Activated CD8-positive, alpha-beta memory T cell treated with anti-CD3 and anti-CD28 coated beads for 48 hours (primary cell): ENCODE measurements around the gene C10orf143.
"Not testable (repeated sequence)": the region's sequence is repeated elsewhere in the genome, so short reads cannot be mapped to it uniquely, and the experiment has no call there.

Experiments
- DNase-seq, 3 experiments: peaks; one replicate each; pipeline ENCODE4 v3.0.0-alpha.2; 2020; ENCODE audit warnings: low read depth in 2 of 3, low spot score in 2 of 3

C10orf143 gene

GRCh38 chr10:130111852-130112180 lies 1.2 kb upstream of the C10orf143 start:
- no peak for DNase-seq

- peak; percentile 67 to 82 (median 73) for DNase-seq
Observed at GRCh38 chr10:130111113-130111851, 652 bp upstream of the C10orf143 start.

- DNase-seq, result peak in 1 of 3 experiments; percentile 27
Observed at GRCh38 chr10:130109796-130110245, 809 bp downstream of the C10orf143 start.

GRCh38 chr10:130108934-130109604 lies 1.6 kb downstream of the C10orf143 start:
- no peak for DNase-seq

DNA sequence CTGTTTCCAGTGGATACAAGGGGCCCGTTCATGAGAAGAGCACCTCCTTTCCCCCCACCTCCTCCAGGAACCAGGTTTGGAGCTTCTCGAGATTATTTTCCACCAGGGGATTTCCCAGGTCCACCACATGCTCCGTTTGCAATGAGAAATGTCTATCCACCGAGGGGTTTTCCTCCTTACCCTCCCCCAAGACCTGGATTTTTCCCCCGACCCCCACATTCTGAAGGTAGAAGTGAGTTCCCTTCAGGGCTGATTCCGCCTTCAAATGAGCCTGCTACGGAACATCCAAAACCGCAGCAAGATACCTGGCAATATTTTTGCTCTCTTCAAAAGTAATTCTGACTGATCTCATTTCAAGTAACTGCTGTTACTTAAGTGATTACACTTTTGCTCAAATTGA lies 2.5 kb downstream of the C10orf143 start:
- DNase-seq, result not testable (repeated sequence)

- DNase-seq, result no peak
Observed at GRCh38 chr10:130105724-130106123, 4.9 kb downstream of the C10orf143 start.

GRCh38 chr10:130099344-130099743 lies 11.3 kb downstream of the C10orf143 start:
- DNase-seq, result no peak

DNA sequence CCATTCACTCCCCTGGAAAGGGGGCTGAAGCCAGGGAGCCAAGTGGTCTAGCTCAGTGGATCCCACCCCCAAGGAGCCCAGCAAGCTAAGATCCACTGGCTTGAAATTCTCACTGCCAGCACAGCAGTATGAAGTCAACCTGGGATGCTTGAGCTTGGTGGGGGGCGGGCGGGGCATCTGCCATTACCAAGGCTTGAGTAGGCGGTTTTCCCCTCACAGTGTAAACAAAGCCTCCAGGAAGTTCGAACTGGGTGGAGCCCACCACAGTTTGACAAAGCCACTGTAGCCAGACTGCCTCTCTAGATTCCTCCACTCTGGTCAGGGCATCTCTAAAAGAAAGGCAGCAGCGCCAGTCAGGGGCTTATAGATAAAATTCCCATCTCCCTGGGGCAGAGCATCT lies 20.1 kb downstream of the C10orf143 start:
- DNase-seq, result not testable (repeated sequence)

- DNase-seq, result no peak
Observed at GRCh38 chr10:130080461-130080814, 30.2 kb downstream of the C10orf143 start.

DNA sequence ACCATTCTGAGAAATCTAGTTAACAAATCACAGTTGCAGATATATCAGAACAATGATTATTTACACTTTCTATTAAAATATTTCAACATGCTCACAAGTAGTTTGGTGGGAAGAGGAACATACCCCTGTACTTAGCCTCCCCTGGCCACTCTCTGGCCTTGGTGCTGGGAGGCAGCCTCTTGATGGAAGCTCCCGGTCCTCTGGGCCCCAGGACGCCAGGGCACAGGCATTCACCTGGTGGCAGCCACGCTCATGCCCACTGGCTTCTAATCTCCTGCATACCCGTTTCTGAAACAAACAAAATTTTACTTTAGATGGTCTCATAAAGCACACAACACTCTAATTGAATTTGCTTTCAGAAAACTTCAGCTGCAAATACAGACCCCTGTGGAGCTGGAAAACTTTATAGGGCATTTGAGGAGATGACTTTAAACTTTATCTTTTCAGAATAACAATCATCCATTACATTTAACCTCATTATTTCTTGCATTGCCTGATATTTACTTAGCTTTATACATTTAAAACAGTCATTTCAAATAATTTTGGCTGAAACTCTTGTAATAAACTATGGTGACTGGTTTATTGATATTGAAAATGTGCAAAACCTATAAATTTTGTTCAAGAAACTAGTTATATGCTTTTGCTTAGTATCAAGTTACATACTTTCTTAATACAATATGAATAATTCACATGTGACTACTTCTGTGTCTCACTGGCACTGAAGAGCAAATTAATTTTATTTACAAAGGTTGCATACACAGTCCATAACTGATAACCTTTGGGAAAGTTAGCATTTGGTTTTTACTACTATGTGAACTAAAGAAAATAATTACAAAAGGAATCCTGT lies 30.8 kb downstream of the C10orf143 start:
- no peak for DNase-seq

DNA sequence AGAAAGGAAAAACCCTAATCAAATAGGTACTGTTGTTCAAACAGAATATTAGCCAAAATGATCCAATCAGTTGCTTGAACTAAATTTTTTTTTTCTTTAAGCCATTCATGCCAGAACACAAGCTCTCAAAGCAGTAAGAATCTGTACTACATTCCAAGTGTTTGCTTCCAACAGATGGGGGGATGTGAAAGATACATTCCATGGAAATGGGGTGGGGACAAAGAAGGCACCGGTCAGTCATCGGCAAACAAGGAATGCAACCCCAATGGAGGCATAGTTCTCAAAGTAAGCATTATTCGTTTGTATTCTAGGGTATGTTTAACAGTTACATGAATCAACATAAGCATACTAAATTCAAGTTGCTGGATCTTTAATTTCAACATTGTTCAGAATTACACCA lies 32.5 kb downstream of the C10orf143 start:
- no peak for DNase-seq

DNA sequence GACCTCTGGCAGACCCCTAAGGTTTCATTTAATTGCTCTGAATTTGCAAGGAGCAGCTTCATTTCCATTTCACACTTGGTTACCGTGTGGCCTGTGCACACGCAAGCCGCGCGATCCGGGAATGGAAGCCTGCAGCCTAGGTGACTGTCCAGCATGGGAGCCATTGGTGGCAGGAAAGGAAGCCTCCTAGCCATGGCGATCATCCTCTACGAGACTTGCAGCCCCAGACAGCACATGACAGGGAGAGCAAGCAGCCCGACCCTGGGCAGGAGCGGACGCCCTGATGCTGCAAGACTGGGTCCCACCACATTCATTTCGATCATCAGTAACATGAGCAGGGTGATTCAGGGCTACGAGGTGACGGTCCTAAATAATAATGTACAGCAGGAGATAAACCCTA lies 33.9 kb downstream of the C10orf143 start:
- DNase-seq, result no peak

DNA sequence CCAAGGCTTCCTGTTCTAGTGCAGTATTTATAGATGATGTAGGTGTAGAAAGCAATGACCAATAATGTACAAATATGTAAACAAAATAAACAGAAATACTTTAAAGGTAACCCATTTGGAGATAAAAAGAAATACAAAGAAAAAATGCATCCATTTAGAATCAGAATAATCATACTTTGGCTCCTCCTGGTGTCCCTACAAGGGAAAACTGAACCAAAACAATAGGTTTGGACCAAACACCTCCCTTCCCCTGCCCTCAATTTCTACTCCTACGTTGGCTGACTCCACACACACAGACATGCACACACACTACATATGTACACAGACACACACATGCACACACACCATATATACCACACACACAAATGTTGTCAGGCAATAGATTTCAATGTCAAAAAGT lies 36.0 kb downstream of the C10orf143 start:
- no peak for DNase-seq

DNA sequence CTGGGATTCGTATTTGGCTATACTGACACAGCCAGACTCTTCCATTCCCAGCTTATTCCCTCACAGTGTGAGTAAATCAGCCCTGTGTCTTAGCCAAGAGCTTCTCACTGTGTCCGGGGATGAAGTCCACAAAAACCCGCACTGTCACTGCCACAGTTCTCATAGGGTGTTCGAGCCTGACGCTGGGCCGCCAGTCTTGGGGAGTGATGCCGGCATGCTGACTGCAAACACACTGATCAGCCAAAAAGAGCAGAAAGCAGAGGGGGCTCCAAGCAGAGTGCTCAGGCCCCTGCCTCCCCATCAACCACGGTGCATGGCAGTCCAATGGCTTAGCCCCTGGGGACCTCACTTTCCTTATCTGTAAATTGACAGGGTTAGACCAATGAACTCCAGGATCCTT lies 36.7 kb downstream of the C10orf143 start:
- no peak for DNase-seq

- no peak for DNase-seq
Observed at GRCh38 chr10:130072247-130072646, 38.4 kb downstream of the C10orf143 start.

DNA sequence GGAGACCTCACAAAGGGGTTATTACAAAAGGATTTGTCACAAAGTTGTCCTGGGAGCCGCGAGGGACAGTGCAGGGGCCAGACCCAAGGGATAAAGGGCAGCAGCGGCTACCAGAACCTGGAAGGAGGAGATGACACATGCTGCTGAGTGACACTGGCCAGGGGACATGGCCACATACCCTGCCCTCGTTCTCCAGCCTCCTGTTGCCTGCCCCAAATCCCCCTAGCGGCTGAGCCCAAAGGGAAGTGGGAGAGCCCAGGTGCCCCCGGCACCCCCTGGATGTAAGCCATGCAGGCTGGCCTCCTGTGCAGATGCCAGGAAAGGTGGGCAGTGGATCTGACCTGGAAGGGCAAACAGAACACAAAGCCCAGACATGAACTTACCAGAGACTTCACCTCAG lies 42.7 kb downstream of the C10orf143 start:
- no peak for DNase-seq

- DNase-seq, result no peak
Observed at GRCh38 chr10:130066743-130067142, 43.9 kb downstream of the C10orf143 start.

GRCh38 chr10:130065251-130065650 lies 45.4 kb downstream of the C10orf143 start:
- DNase-seq, result no peak

- DNase-seq, result no peak
Observed at GRCh38 chr10:130064783-130065182, 45.8 kb downstream of the C10orf143 start.

- DNase-seq, result no peak
Observed at GRCh38 chr10:130062976-130063375, 47.7 kb downstream of the C10orf143 start.

GRCh38 chr10:130062201-130062600 lies 48.4 kb downstream of the C10orf143 start:
- no peak for DNase-seq

DNA sequence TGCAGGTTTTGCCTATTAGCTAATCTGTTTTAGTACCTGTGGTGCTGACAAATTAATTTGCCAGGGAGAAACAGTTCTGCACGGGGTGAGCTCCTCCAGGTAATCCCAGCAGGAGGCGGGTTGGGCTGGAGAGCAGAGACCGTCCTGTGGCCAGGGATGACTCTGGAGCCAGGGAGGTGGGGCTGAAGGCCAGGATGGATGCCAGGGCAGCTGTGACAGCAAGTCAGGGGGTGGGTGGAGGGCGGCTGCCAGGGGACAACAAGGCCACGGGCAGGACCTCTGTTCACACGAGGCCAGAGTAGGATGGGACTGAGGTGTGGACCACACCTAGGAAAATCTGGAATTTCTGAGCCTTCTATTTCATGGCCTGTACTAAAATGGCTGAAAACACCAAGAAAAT lies 48.9 kb downstream of the C10orf143 start:
- no peak for DNase-seq
